Activated T-cell treated with anti-CD3 and anti-CD28 coated beads, Interleukin-2, amount 50 U/mL, for 72 hours (primary cell): Measurements from ENCODE around the gene ABCA2. TPM values are rescaled to one million over a fixed set of nuclear protein-coding genes. Genes with fewer than 3 reads are reported as not detected.
"Not testable (repeated sequence)": the region's sequence is repeated elsewhere in the genome, so short reads cannot be mapped to it uniquely, and the experiment has no call there.

Experiments
- ATAC-seq, 2 donors: fragments of 150-1000 bp; cut with Tn5 transposase; replicated peaks in 1 of 2; 2 replicates each; pipeline ENCODE4 v1.10.0; 2021; ENCODE audit warnings: moderate library complexity in 2 of 2, mild to moderate bottlenecking in 1 of 2
- DNase-seq, 2 donors: peaks; one replicate each; pipeline ENCODE4 v3.0.0; 2021 to 2022; ENCODE audit warnings: mixed read lengths in 1 of 2
- H3K27ac Mint-ChIP-seq: one replicate; pipeline ENCODE4 v1.8.0; 2022; ENCODE audit warnings: mild to moderate bottlenecking, moderate library complexity, mixed read lengths
- H3K27me3 Mint-ChIP-seq: one replicate; pipeline ENCODE4 v1.8.0; 2022; ENCODE audit warnings: low read depth, mixed read lengths
- H3K36me3 Mint-ChIP-seq, 2 donors: one replicate each; pipeline ENCODE4 v1.8.0; 2022; ENCODE audit warnings: mixed read lengths in 2 of 2, mild to moderate bottlenecking in 1 of 2; ENCODE audit not compliant: insufficient read depth in 2 of 2
- H3K4me1 Mint-ChIP-seq: one replicate; pipeline ENCODE4 v1.8.0; 2022; ENCODE audit warnings: low read depth, mixed read lengths
- H3K4me3 Mint-ChIP-seq, 2 donors: one replicate each; pipeline ENCODE4 v1.8.0; 2022; ENCODE audit warnings: mild to moderate bottlenecking in 2 of 2, mixed read lengths in 2 of 2, moderate library complexity in 2 of 2
- H3K9me3 Mint-ChIP-seq, 2 donors: one replicate each; pipeline ENCODE4 v1.8.0; 2022; ENCODE audit warnings: mixed read lengths in 2 of 2
- total RNA-seq, 2 donors: library from RNA; stranded (reverse); gene quantifications; one replicate each; pipeline ENCODE4 v1.2.3, GENCODE V29; 2022

Gene ABCA2
- total RNA-seq, 2 donors from 2014 or later, result 23.9 to 27.5 TPM

GRCh38 chr9:137068539-137069507, 40.8 kb upstream of the ABCA2 start:
- peak overlapping the region; percentile 67 to 77 for H3K4me3 Mint-ChIP-seq
- DNase-seq, result no peak
- H3K4me1 Mint-ChIP-seq, result peaks cover 23% of the 10 kb centered on the region
- H3K36me3 Mint-ChIP-seq, result no peaks in the 10 kb centered on the region
- no peaks in the 10 kb centered on the region for H3K9me3 Mint-ChIP-seq
- no peak for ATAC-seq
- no peaks in the 10 kb centered on the region for H3K27me3 Mint-ChIP-seq
- H3K27ac Mint-ChIP-seq, result no peak overlapping the region

DNA sequence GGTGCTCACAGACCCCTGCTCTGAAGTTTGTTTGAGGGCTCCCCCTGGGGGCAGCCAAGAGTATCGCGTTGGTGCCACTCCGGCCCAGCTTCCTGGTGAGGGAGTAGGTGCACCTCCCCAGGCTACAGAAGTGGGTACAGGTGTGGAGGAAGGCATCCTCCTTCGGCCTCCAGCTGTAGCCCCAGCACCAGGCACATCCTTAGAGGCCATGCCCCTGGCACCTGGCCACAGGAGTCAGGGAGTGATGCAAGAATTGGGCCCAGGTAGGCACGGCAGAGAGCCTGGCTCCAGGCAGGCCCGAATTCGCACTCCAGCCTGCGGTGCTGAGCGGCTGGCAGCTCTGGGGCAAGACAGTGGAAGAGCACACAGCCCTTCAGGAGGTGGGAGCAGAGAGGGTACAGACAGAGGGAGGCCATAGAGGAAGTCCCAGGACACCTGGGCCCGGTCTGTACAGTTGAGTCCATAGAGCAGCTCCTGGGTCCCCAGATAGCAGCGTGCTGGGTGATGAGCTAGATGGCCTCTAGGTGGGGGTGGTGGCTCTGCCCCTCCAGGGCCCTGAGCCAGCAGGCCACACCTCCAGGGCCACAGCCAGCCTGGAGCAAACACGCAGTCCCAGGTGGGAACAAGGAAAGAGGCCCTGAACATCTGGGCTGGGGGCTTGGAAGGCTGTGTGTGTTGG, 40.0 kb upstream of the ABCA2 start:
- H3K27ac Mint-ChIP-seq, result no peak overlapping the region
- peaks cover 23% of the 10 kb centered on the region for H3K4me1 Mint-ChIP-seq
- no peaks in the 10 kb centered on the region for H3K36me3 Mint-ChIP-seq
- peak; percentile 87 to 91 for DNase-seq
- H3K27me3 Mint-ChIP-seq, result no peaks in the 10 kb centered on the region
- no peaks in the 10 kb centered on the region for H3K9me3 Mint-ChIP-seq
- peak; percentile 50 to 59 for ATAC-seq
- peak overlapping the region; percentile 52 to 62 for H3K4me3 Mint-ChIP-seq

GRCh38 chr9:137066096-137066861, 38.2 kb upstream of the ABCA2 start:
- ATAC-seq (no peak), DNase-seq (no peak)
- H3K36me3 Mint-ChIP-seq, result no peaks in the 10 kb centered on the region
- H3K27me3 Mint-ChIP-seq, result no peaks in the 10 kb centered on the region
- H3K27ac Mint-ChIP-seq, result no peak overlapping the region
- H3K4me1 Mint-ChIP-seq, result peaks cover 19% of the 10 kb centered on the region
- no peak overlapping the region for H3K4me3 Mint-ChIP-seq
- no peaks in the 10 kb centered on the region for H3K9me3 Mint-ChIP-seq

DNA sequence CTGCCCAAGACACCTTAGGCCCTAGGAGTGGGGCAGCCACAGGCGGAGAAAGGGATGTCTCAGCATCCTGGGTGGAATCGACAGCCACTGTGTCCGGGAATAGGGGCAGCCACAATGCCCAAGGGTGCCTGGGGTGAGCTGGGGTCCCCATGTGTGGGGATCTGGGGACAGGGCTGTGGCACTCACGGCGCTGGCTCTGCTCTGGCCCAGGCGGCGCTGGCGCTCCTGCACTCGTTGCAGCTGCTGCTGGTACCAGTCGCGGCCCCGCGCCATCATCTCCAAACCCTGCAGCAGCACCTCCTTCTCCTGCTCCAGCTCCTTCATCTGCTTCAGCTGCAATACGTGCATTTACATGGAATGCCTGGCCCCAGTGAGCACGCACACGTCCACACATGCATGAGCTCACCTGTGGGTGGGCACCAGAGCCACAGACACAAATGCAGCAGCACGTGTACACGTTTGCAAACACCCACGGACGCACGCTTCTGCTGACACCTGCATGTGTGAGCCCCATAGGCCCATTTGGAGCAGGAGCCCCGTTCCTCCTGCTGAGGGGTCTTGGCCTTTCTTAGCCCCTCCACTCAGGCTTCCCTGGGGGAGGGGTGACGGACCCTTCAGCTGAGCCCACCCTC, 37.4 kb upstream of the ABCA2 start:
- Mint-ChIP-seq H3K36me3 (no peaks in the 10 kb centered on the region), H3K27me3 (no peaks in the 10 kb centered on the region), H3K27ac (no peak overlapping the region), H3K4me3 (no peak overlapping the region), H3K4me1 (peaks cover 13% of the 10 kb centered on the region), H3K9me3 (no peaks in the 10 kb centered on the region)
- ATAC-seq (no peak), DNase-seq (no peak)

- no peaks in the 10 kb centered on the region for H3K9me3 Mint-ChIP-seq
- H3K4me3 Mint-ChIP-seq, result no peak overlapping the region
- H3K27me3 Mint-ChIP-seq, result no peaks in the 10 kb centered on the region
- ATAC-seq (no peak), DNase-seq (no peak)
- no peaks in the 10 kb centered on the region for H3K36me3 Mint-ChIP-seq
- H3K4me1 Mint-ChIP-seq, result peaks cover 13% of the 10 kb centered on the region
- H3K27ac Mint-ChIP-seq, result no peak overlapping the region
Measured at GRCh38 chr9:137064880-137065164, 36.8 kb upstream of the ABCA2 start.

GRCh38 chr9:137064027-137064879, 36.2 kb upstream of the ABCA2 start:
- H3K9me3 Mint-ChIP-seq, result no peaks in the 10 kb centered on the region
- no peak overlapping the region for H3K27ac Mint-ChIP-seq
- no peaks in the 10 kb centered on the region for H3K27me3 Mint-ChIP-seq
- H3K4me1 Mint-ChIP-seq, result peaks cover 13% of the 10 kb centered on the region
- no peak overlapping the region for H3K4me3 Mint-ChIP-seq
- no peak for ATAC-seq
- no peaks in the 10 kb centered on the region for H3K36me3 Mint-ChIP-seq
- peak; percentile 69 to 77 for DNase-seq

DNA sequence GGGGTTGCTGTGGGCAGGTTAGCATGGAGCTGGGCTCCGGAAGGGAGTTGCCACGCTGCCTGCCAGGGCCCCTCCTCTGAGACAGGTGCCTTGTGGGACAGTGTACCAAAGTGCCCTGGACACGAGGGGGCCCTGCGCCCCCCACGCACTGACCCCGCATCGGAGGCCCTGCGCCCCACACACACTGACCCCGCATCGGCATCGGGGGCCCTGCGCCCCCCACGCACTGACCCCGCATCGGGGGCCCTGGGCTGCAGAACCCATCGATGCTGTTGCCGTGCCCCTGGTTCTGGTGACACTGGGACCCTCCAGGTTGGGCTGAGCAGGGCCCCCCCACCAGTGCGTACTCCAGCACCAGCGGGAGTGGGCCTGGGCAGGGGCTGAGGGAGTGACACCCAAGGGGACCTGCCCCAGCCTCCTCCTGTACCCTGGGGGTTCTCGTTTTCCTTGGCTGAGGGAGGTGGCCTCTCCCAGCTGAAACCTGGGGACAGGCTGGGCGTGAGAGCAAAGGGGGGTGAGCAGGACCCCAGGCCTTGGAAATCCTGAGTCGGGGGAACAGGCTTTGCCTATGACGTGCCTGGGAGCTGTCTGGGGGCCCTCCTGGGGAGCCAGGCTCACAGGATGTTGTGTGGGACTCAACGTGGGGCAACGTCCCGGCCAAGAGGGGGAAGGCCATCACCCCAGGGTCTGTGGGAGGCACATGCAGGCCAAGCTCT, 35.4 kb upstream of the ABCA2 start:
- H3K27me3 Mint-ChIP-seq, result no peaks in the 10 kb centered on the region
- peaks cover 9% of the 10 kb centered on the region for H3K4me1 Mint-ChIP-seq
- H3K9me3 Mint-ChIP-seq, result no peaks in the 10 kb centered on the region
- ATAC-seq, result no peak
- H3K4me3 Mint-ChIP-seq, result no peak overlapping the region
- H3K36me3 Mint-ChIP-seq, result no peaks in the 10 kb centered on the region
- no peak for DNase-seq
- no peak overlapping the region for H3K27ac Mint-ChIP-seq

DNA sequence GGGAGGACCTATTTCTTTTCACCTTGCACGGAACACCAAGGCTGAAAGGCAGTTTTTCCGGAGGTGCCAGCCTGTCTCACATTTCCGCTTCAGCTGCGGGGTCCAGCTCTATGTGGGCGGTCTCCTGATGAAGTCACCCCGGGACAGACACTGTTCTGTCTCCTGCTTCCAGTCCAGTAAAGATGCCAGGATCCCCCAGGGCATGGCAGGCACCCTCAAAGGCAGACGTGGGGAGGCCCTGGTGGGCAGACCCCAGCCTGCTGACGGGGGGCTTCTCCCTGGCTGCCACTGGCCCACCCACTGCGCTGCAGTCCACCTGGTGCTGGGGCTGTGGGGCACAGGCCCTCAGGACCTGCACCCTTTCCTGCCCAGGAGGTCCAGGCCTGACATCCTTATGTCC, 34.8 kb upstream of the ABCA2 start:
- H3K4me1 Mint-ChIP-seq, H3K4me3 Mint-ChIP-seq, H3K27me3 Mint-ChIP-seq, DNase-seq, H3K9me3 Mint-ChIP-seq, H3K27ac Mint-ChIP-seq, ATAC-seq, H3K36me3 Mint-ChIP-seq: not testable (repeated sequence)

DNA sequence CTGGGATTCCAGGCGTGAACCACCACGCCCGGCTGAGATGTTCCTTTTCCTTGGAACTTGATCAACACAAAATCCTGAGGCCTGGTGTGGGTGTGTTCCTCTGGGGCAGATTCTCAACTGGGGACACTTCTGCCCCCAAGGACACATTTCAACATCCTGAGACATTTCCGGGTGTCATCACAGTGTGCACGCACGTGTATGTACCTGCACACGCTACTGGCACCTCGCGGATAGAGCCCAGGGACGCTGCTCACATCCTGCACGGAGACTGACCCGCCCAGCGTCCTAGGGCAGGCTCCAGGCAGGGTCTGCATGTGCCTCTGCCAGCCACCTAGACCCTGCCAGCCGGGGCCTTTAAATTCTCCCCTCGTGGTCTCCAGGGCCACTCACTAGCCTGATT, 34.3 kb upstream of the ABCA2 start:
- no peak for ATAC-seq

DNA sequence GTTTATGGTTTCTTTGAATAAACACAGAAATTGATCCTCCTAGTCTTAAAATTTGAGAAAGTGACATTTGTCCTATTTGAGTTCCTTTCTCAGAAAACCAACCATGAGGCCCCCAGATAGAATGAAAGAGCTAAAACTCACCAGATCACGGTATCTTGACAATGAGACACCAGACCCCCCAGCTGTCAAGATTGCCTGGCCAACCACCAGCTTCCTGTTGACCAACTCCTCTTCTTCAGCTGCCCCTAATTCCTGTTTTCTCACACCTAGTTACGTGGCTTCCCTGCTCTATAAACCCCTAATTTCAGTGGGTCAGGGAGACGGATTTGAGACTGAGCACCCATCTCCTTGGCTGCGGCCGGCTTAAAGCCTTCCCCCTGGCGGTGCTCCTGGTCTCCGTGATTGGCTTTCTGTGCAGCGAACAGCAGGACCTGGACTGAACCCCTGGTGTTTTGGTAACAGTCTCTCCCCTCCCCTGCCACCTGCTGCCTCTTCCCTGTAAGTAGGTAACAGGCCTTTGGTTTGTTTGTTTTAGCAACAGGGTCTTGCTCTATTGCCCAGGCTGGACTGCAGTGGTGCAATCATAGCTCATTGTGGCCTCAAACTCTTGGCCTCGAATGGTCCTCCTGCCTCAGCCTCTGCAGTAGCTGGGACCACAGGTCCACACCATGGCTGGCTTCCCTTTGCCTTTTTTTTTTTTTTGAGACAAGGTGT, 30.6 kb upstream of the ABCA2 start:
- Mint-ChIP-seq H3K36me3 (no peaks in the 10 kb centered on the region), H3K4me3 (no peak overlapping the region), H3K4me1 (no peaks in the 10 kb centered on the region), H3K27me3 (no peaks in the 10 kb centered on the region), H3K27ac (no peak overlapping the region), H3K9me3 (no peaks in the 10 kb centered on the region)
- DNase-seq (no peak), ATAC-seq (no peak)

More for the DNA sequence above, 34.3 kb upstream of the ABCA2 start:
- H3K36me3 Mint-ChIP-seq, result no peaks in the 10 kb centered on the region
- no peak overlapping the region for H3K27ac Mint-ChIP-seq
- H3K4me1 Mint-ChIP-seq, result no peaks in the 10 kb centered on the region
- H3K4me3 Mint-ChIP-seq, result no peak overlapping the region
- H3K9me3 Mint-ChIP-seq, result no peaks in the 10 kb centered on the region
- no peak for DNase-seq
- no peaks in the 10 kb centered on the region for H3K27me3 Mint-ChIP-seq

DNA sequence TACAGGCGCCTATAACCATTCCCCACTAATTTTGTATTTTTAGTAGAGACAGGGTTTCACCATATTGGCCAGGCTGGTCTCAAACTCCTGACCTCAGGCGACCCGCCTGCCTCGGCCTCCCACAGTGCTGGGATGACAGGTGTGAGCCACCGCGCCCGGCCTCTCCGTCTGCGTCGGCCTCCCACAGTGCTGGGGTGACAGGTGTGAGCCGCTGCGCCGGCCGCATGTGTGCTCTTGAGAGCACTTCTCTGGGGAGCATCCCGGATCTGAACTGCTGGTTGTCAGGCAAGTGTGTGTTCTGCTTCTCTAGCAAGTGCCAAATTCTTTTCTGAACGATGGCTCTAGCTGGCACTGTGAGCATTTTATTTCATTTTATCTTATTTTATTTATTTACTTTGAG, 29.5 kb upstream of the ABCA2 start:
- H3K9me3 Mint-ChIP-seq, result no peaks in the 10 kb centered on the region
- no peak overlapping the region for H3K27ac Mint-ChIP-seq
- no peak overlapping the region for H3K4me3 Mint-ChIP-seq
- no peaks in the 10 kb centered on the region for H3K4me1 Mint-ChIP-seq
- DNase-seq (no peak), ATAC-seq (no peak)
- H3K27me3 Mint-ChIP-seq, result no peaks in the 10 kb centered on the region
- no peaks in the 10 kb centered on the region for H3K36me3 Mint-ChIP-seq
